Measurements from ENCODE around the gene CEP89.

DNA sequence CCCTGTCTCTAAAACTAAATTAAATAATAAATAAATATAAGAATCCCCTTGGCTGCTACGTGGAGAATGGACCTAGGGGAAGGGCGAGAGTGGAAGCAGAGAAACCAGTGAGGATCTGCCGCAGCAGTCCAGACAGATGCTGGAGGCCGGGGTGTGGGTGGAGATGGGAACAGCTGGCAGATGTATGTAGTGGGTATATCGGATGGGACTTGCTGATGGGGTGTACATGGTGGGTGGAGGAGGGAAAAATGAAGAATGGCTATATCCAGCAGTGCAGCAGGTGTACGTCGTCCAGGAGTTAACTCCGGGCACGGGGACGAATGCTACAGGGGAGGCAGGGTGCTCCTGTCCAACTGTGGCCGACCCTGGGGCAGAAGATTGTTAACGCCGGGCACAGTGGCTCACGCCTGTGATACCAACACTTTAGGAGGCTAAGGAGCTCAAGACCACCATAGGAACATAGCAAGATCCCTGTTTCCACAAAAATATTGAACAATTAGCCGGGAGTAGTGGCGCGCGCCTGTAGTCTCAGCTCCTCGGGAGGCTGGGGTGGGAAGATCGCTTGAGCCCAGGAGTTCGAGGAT, 654 bp downstream of the CEP89 start:
- TF ChIP-seq POLR2A (IDR thresholded peaks at IDR 0.05; ENCODE audit: low read depth, low read length) (no peak), TAF1 (IDR thresholded peaks at IDR 0.05; ENCODE audit: borderline replicate concordance, low read depth, low read length) (no peak), POLR2AphosphoS5 (IDR thresholded peaks at IDR 0.05; ENCODE audit: low read depth, low read length) (no peak)

Data from GM12892 (cell line).